ENCODE data around the gene GNPNAT1. TPM values are rescaled to one million over a fixed set of nuclear protein-coding genes. Genes with fewer than 3 reads are reported as not detected.

GNPNAT1 gene
- total and polyA plus RNA-seq, 2 donors (not counting 3 experiments of a cell fraction or from before 2014, with no cell fraction given), result 18.7 to 38.9 TPM

- H4K20me1 ChIP-seq (replicated peaks; ENCODE audit: control insufficient read depth, extremely low read depth, insufficient read depth, low read length), result no peaks in the 10 kb centered on the region
- no peaks in the 10 kb centered on the region for H3K9me3 ChIP-seq (replicated peaks; ENCODE audit: control insufficient read depth, insufficient read depth, low read length)
- no peaks in the 10 kb centered on the region for H3K79me2 ChIP-seq (ENCODE audit: control insufficient read depth, insufficient read depth, low read length)
- dilution Hi-C loops (cut with MboI; ENCODE audit: extremely low pct_ligation_motif_present, low sequenced_read_pairs) (no loop called here), intact Hi-C loops (cut with micrococcal nuclease) (no loop called here)
- CTCF ChIA-PET, result interaction anchor here (1.1 kb wide), 1 partner anchor 13 kb away, joined by 4 read pairs; no protein-coding TSS in a partner anchor
- H3K4me1 ChIP-seq (ENCODE audit: control insufficient read depth, extremely low read depth, insufficient read depth, low read length), result no peaks in the 10 kb centered on the region
- TF ChIP-seq CTCF (IDR thresholded peaks at IDR 0.05; ENCODE audit: extremely low read depth in 1 of 2, insufficient read depth in 1 of 2, low read depth in 1 of 2, low read length in 2 of 2) (no peak), EZH2 (IDR thresholded peaks at IDR 0.05; ENCODE audit: borderline replicate concordance, low read depth, low read length, severe bottlenecking) (no peak), JUN (IDR thresholded peaks at IDR 0.05; ENCODE audit: borderline replicate concordance, insufficient read depth, insufficient read length, low read depth) (no peak), FOS (IDR thresholded peaks at IDR 0.05; ENCODE audit: borderline replicate concordance, insufficient read depth, low read length) (no peak)
- H3K9ac ChIP-seq (replicated peaks; ENCODE audit: extremely low read depth, insufficient read depth, low read length), result no peak overlapping the region
- H3K27ac ChIP-seq (ENCODE audit: insufficient read depth, low read depth, low read length), result no peak overlapping the region
- no peak for FAIRE-seq
- no peaks in the 10 kb centered on the region for H3K36me3 ChIP-seq (ENCODE audit: control insufficient read depth in 2 of 2, extremely low read depth in 1 of 2, insufficient read depth in 2 of 2, low read length in 2 of 2)
- H2AFZ ChIP-seq (ENCODE audit: low read depth, low read length), result no peak overlapping the region
- H3K4me3 ChIP-seq (replicated peaks in 1 of 3; ENCODE audit: insufficient read depth in 1 of 3, low read depth in 1 of 3, low read length in 3 of 3), result no peak overlapping the region
- no TSS peak for BruUV-seq (replicated peaks)
- H3K27me3 ChIP-seq (ENCODE audit: control insufficient read depth in 2 of 2, insufficient read depth in 2 of 2, low read length in 2 of 2), result no peaks in the 10 kb centered on the region
- H3K9me1 ChIP-seq (replicated peaks; ENCODE audit: control insufficient read depth, extremely low read depth, insufficient read depth, low read length), result peaks cover 2% of the 10 kb centered on the region
- POLR2A ChIA-PET, result interaction anchor here (0.6 to 0.7 kb wide), 2 partner anchors 181 to 1492 kb away, joined by 3 to 10 read pairs; no protein-coding TSS in a partner anchor
- no peak for DNase-seq (ENCODE audit: low read depth, low spot score)
- no peak overlapping the region for H3K4me2 ChIP-seq (ENCODE audit: insufficient read depth, low read length)
Observed at GRCh38 chr14:52755607-52756316, 35.6 kb downstream of the GNPNAT1 start.
